Activated T-cell treated with anti-CD3 and anti-CD28 coated beads, Interleukin-2, amount 50 U/mL, for 48 hours (primary cell): ENCODE results near the gene PEX19.
"Not testable (repeated sequence)": the region's sequence is repeated elsewhere in the genome, so short reads cannot be mapped to it uniquely, and the experiment has no call there.

ENCODE experiments used
- DNase-seq, 2 experiments: peaks; one replicate each; pipeline ENCODE4 v3.0.0-alpha.2; 2020

PEX19 gene

GRCh38 chr1:160284782-160285344 lies at the start of gene PEX19:
Gene PEX19, minus strand, starts transcription at chr1:160285133. Its CDS starts 9 bp downstream, at chr1:160285124.
- peak; percentile 96 to 97 for DNase-seq

GRCh38 chr1:160332516-160332915 lies 47.6 kb upstream of the PEX19 start:
- no peak for DNase-seq

- DNase-seq: no peak
Measured at GRCh38 chr1:160330119-160330518, 45.2 kb upstream of the PEX19 start.

GRCh38 chr1:160328184-160328583 lies 43.3 kb upstream of the PEX19 start:
- no peak for DNase-seq

- no peak for DNase-seq
Measured at GRCh38 chr1:160326418-160326817, 41.5 kb upstream of the PEX19 start.

- DNase-seq: no peak
Measured at GRCh38 chr1:160325252-160325651, 40.3 kb upstream of the PEX19 start.

- no peak for DNase-seq
Measured at GRCh38 chr1:160322831-160323230, 37.9 kb upstream of the PEX19 start.

GRCh38 chr1:160315359-160315758 lies 30.4 kb upstream of the PEX19 start:
- no peak for DNase-seq

GRCh38 chr1:160309571-160309970 lies 24.6 kb upstream of the PEX19 start:
- DNase-seq: no peak

- no peak for DNase-seq
Measured at GRCh38 chr1:160309185-160309557, 24.2 kb upstream of the PEX19 start.

GRCh38 chr1:160308451-160309184 lies 23.7 kb upstream of the PEX19 start:
- DNase-seq: no peak

- DNase-seq: no peak
Measured at GRCh38 chr1:160307118-160307791, 22.3 kb upstream of the PEX19 start.

- no peak for DNase-seq
Measured at GRCh38 chr1:160300173-160300572, 15.2 kb upstream of the PEX19 start.

GRCh38 chr1:160296036-160296435 lies 11.1 kb upstream of the PEX19 start:
- DNase-seq: no peak

GRCh38 chr1:160293020-160293968 lies 8.4 kb upstream of the PEX19 start:
- no peak for DNase-seq

- DNase-seq: peak; percentile 60 to 71
Measured at GRCh38 chr1:160291248-160292220, 6.6 kb upstream of the PEX19 start.

- DNase-seq: not testable (repeated sequence)
Measured at GRCh38 chr1:160287769-160288168, 2.8 kb upstream of the PEX19 start.

- DNase-seq: no peak
Measured at GRCh38 chr1:160285506-160285905, 573 bp upstream of the PEX19 start.

GRCh38 chr1:160284220-160284781 lies 632 bp downstream of the PEX19 start:
- DNase-seq: peak; percentile 32 to 33

GRCh38 chr1:160282807-160283206 lies 2.1 kb downstream of the PEX19 start:
- no peak for DNase-seq

- no peak for DNase-seq
Measured at GRCh38 chr1:160277987-160278386, 6.9 kb downstream of the PEX19 start.
